ENCODE data around the gene KLK7. TPM values are rescaled to one million over a fixed set of nuclear protein-coding genes. Genes with fewer than 3 reads are reported as not detected.

Gene KLK7
- total and polyA plus RNA-seq, 4 donors = 0.05 to 0.31 (median 0.14) TPM; not detected in 1

DNA sequence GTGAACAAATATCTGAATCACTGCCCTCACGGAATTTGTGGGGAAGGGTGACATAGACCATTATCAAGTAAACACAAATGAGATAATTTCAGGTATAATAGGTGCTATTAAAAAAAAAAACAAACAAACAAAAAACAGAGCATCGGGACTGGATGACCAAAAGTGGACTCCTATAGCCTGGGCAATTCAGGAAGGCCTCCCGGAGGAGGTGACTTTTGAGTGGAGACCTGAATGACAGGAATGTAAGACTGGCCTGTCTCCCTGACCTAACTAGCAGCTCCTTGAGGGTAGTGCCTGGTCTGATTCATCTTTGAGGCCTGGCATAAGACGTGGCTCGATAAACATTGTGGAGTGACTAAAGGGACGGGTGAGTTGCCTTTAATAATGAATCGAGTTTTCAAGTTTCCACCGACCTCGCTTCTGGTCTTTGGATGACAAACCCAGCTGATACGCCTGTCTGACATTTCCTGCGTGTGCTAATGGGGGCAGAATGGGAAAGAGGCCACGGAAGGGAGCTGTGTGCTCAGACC, 29.0 kb upstream of the KLK7 start:
- ATAC-seq (ENCODE audit: insufficient read depth, low FRiP score) (no peak), DNase-seq (no peak)
- H3K36me3 ChIP-seq (ENCODE audit: control insufficient read depth in 4 of 4, insufficient read depth in 4 of 4, low read length in 4 of 4) = no peaks in the 10 kb centered on the region
- peaks cover 5 to 32% (median 21%) of the 10 kb centered on the region in 3 donors for H3K27me3 ChIP-seq (ENCODE audit: control insufficient read depth in 3 of 3, insufficient read depth in 3 of 3, low read length in 2 of 3)
- H3K4me1 ChIP-seq (ENCODE audit: control insufficient read depth in 5 of 5, insufficient read depth in 5 of 5, low read length in 5 of 5) = peaks cover 0 to 8% (median 0%) of the 10 kb centered on the region in 5 donors
- no peak overlapping the region for H3K9ac ChIP-seq (ENCODE audit: insufficient read depth in 1 of 2, low read length in 2 of 2)
- TF ChIP-seq, protein P1, sequence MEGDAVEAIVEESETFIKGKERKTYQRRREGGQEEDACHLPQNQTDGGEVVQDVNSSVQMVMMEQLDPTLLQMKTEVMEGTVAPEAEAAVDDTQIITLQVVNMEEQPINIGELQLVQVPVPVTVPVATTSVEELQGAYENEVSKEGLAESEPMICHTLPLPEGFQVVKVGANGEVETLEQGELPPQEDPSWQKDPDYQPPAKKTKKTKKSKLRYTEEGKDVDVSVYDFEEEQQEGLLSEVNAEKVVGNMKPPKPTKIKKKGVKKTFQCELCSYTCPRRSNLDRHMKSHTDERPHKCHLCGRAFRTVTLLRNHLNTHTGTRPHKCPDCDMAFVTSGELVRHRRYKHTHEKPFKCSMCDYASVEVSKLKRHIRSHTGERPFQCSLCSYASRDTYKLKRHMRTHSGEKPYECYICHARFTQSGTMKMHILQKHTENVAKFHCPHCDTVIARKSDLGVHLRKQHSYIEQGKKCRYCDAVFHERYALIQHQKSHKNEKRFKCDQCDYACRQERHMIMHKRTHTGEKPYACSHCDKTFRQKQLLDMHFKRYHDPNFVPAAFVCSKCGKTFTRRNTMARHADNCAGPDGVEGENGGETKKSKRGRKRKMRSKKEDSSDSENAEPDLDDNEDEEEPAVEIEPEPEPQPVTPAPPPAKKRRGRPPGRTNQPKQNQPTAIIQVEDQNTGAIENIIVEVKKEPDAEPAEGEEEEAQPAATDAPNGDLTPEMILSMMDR (IDR thresholded peaks at IDR 0.05; ENCODE audit: control extremely low read depth, extremely low read depth) = no peak
- 65 to 75% methylated on average over 12 of the region's 12 CpGs for WGBS, 2 donors
- H3K4me3 ChIP-seq = no peak overlapping the region
- H3K9me3 ChIP-seq (ENCODE audit: control insufficient read depth in 4 of 4, insufficient read depth in 3 of 4, low read length in 3 of 4) = peaks cover 0 to 6% (median 0%) of the 10 kb centered on the region in 4 donors
- no peak overlapping the region for H3K27ac ChIP-seq (ENCODE audit: low read depth in 1 of 2, low read length in 1 of 2)

DNA sequence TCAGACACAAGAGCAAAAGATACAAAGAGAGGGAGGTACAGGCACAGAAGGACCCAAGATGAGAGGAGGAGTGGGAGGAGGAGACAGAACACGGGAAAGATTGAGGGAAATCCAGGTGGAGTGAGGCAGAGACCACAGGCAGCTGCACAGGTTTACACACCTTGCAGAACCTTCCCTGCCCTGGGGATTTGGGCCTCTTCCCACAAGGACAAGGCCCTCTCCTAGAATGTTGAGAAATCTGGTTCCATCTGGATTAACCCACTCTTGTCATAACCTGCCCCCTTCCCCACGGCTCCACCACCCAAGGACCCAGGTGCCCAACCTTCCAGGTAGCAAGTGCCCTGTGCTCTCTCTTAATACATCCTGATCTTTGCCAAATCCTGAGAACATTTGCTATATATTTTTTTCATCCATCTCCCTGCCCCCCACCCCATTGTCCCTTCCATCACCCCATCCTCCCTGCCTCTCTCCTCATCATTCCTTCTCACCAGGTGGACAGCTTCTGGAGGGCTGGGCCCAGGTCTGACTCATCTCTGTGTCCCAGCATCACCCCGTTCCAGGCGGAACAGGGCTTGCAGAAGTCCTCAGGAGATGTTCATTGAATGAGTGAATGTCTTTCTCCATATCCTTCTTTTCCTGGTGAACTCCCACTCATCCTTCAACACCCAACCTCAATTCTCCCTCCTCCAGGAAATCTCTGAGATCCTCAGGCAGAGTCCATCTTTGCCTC, 26.5 kb upstream of the KLK7 start:
- Histone ChIP-seq H3K36me3 (ENCODE audit: control insufficient read depth in 4 of 4, insufficient read depth in 4 of 4, low read length in 4 of 4) (no peaks in the 10 kb centered on the region), H3K9me3 (ENCODE audit: control insufficient read depth in 4 of 4, insufficient read depth in 3 of 4, low read length in 3 of 4) (peaks cover 0 to 3% (median 0%) of the 10 kb centered on the region in 4 donors), H3K27ac (ENCODE audit: low read depth in 1 of 2, low read length in 1 of 2) (no peak overlapping the region), H3K9ac (ENCODE audit: insufficient read depth in 1 of 2, low read length in 2 of 2) (no peak overlapping the region), H3K4me3 (no peak overlapping the region), H3K27me3 (ENCODE audit: control insufficient read depth in 3 of 3, insufficient read depth in 3 of 3, low read length in 2 of 3) (peaks cover 3 to 29% (median 6%) of the 10 kb centered on the region in 3 donors), H3K4me1 (ENCODE audit: control insufficient read depth in 5 of 5, insufficient read depth in 5 of 5, low read length in 5 of 5) (no peaks in the 10 kb centered on the region)
- TF ChIP-seq, protein P1 (IDR thresholded peaks at IDR 0.05; ENCODE audit: control extremely low read depth, extremely low read depth) = no peak
- DNase-seq (no peak), ATAC-seq (ENCODE audit: insufficient read depth, low FRiP score) (no peak)
- WGBS, 2 donors = 68 to 90% methylated on average over 4 of the region's 4 CpGs

DNA sequence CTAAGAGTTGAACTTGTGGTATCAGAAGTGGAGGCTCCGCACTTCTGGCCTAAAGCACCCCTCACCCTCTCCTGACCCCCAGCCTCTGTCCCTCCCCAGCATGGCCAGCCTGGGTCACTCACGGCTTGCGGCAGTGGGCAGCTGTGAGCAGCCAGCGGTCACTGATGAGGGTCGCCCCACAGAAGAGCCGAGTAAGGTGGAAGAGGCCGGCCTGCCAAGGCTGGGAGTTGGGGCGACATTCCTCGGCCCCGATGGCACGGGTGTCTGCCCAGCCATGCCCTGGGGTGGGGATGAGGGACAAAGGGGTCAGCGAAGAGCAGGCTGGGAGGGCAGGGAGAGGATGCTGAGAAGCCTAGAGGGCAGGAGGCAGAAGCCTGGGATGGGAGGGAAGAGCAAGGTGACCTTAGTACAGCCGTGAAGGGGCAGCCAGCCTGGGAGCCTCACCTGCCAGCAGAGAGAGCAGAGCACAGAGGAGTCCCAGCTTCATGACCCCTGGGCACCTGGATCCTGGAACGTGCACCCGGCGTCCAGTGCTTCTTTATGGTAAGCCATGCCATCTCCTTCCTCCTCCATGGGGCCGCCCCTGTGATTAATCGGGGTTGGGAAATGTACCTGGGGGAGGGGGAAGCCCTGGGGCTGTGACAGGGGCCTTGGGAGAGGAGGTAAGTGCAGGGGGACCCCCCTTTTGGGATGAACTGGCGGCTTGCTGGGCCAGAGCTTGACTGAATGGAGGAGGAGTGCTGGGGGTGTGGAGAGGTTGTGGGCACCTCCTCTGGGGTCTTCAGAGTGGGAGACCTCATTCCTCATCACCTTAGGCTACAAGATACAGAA, 25.6 kb upstream of the KLK7 start:
- no peak overlapping the region for H3K27ac ChIP-seq (ENCODE audit: low read depth in 1 of 2, low read length in 1 of 2)
- no peak overlapping the region for H3K9ac ChIP-seq (ENCODE audit: insufficient read depth in 1 of 2, low read length in 2 of 2)
- no peaks in the 10 kb centered on the region for H3K36me3 ChIP-seq (ENCODE audit: control insufficient read depth in 4 of 4, insufficient read depth in 4 of 4, low read length in 4 of 4)
- DNase-seq (no peak), ATAC-seq (ENCODE audit: insufficient read depth, low FRiP score) (no peak)
- 70 to 77% methylated on average over 19 of the region's 19 CpGs for WGBS, 2 donors
- peaks cover 0 to 3% (median 0%) of the 10 kb centered on the region in 4 donors for H3K9me3 ChIP-seq (ENCODE audit: control insufficient read depth in 4 of 4, insufficient read depth in 3 of 4, low read length in 3 of 4)
- no peak overlapping the region for H3K4me3 ChIP-seq
- peaks cover 0 to 25% (median 3%) of the 10 kb centered on the region in 3 donors for H3K27me3 ChIP-seq (ENCODE audit: control insufficient read depth in 3 of 3, insufficient read depth in 3 of 3, low read length in 2 of 3)
- TF ChIP-seq, protein P1 (IDR thresholded peaks at IDR 0.05; ENCODE audit: control extremely low read depth, extremely low read depth) = no peak
- no peaks in the 10 kb centered on the region for H3K4me1 ChIP-seq (ENCODE audit: control insufficient read depth in 5 of 5, insufficient read depth in 5 of 5, low read length in 5 of 5)
